Measurements from ENCODE around the gene GPS2.

Gene GPS2, protein sequence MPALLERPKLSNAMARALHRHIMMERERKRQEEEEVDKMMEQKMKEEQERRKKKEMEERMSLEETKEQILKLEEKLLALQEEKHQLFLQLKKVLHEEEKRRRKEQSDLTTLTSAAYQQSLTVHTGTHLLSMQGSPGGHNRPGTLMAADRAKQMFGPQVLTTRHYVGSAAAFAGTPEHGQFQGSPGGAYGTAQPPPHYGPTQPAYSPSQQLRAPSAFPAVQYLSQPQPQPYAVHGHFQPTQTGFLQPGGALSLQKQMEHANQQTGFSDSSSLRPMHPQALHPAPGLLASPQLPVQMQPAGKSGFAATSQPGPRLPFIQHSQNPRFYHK

GRCh38 chr17:7314719-7315569 is at the start of gene GPS2:
TSS of gene GPS2 (minus strand) at chr17:7315360. CDS start at chr17:7315052, 308 bp downstream.
- peak; percentile 96 for DNase-seq
- Mint-ChIP-seq H3K4me1 (peaks cover 53% of the 10 kb centered on the region), H3K4me3 (peak within 1 kb of the TSS; percentile 98), H3K27ac (peak within 1 kb of the TSS; percentile 90), H3K9me3 (no peaks in the 10 kb centered on the region), H3K27me3 (no peaks in the 10 kb centered on the region), H3K36me3 (ENCODE audit: low read depth) (peaks cover 50% of the 10 kb centered on the region)
- peak; percentile 78 for ATAC-seq

- no peak for ATAC-seq
- no peak overlapping the region for H3K27ac Mint-ChIP-seq
- H3K4me1 Mint-ChIP-seq, result no peaks in the 10 kb centered on the region
- no peak overlapping the region for H3K4me3 Mint-ChIP-seq
- no peak for DNase-seq
- H3K27me3 Mint-ChIP-seq, result peaks cover 2% of the 10 kb centered on the region
- H3K36me3 Mint-ChIP-seq (ENCODE audit: low read depth), result no peaks in the 10 kb centered on the region
- no peaks in the 10 kb centered on the region for H3K9me3 Mint-ChIP-seq
Measured at GRCh38 chr17:7363311-7363710, 48.2 kb upstream of the GPS2 start.

DNA sequence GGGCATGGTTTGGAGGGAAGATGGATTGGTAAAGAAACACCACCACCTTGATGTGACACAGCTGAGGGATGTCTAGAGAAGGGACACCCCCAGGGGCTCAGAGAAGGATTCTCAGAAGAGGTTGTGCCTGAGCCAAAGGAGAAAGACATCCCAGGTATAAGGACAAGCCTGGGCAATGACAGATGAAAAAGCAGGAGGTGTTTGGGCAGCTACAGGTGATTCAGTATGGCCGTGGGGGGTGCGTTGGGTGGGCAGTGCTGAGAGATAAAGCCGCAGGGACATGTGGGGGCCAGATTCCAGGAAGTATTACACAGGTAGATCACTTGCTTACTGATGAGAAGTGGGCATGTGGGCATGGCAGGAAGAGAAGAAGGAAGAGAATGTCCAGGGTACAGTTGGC is 46.7 kb upstream of the GPS2 start:
- no peaks in the 10 kb centered on the region for H3K4me1 Mint-ChIP-seq
- H3K27me3 Mint-ChIP-seq, result peaks cover 2% of the 10 kb centered on the region
- no peak overlapping the region for H3K27ac Mint-ChIP-seq
- no peaks in the 10 kb centered on the region for H3K9me3 Mint-ChIP-seq
- H3K4me3 Mint-ChIP-seq, result no peak overlapping the region
- DNase-seq (no peak), ATAC-seq (no peak)
- H3K36me3 Mint-ChIP-seq (ENCODE audit: low read depth), result no peaks in the 10 kb centered on the region

- ATAC-seq, result no peak
- H3K27me3 Mint-ChIP-seq, result peaks cover 2% of the 10 kb centered on the region
- H3K27ac Mint-ChIP-seq, result no peak overlapping the region
- H3K9me3 Mint-ChIP-seq, result no peaks in the 10 kb centered on the region
- no peak for DNase-seq
- peaks cover 23% of the 10 kb centered on the region for H3K4me1 Mint-ChIP-seq
- peaks cover 2% of the 10 kb centered on the region for H3K36me3 Mint-ChIP-seq (ENCODE audit: low read depth)
- H3K4me3 Mint-ChIP-seq, result no peak overlapping the region
Measured at GRCh38 chr17:7357381-7357780, 42.2 kb upstream of the GPS2 start.

GRCh38 chr17:7356756-7357155 is 41.6 kb upstream of the GPS2 start:
- H3K27me3 Mint-ChIP-seq, result peaks cover 2% of the 10 kb centered on the region
- peaks cover 2% of the 10 kb centered on the region for H3K36me3 Mint-ChIP-seq (ENCODE audit: low read depth)
- H3K4me1 Mint-ChIP-seq, result peaks cover 25% of the 10 kb centered on the region
- no peak for DNase-seq
- H3K4me3 Mint-ChIP-seq, result no peak overlapping the region
- no peak for ATAC-seq
- H3K27ac Mint-ChIP-seq, result no peak overlapping the region
- no peaks in the 10 kb centered on the region for H3K9me3 Mint-ChIP-seq

DNA sequence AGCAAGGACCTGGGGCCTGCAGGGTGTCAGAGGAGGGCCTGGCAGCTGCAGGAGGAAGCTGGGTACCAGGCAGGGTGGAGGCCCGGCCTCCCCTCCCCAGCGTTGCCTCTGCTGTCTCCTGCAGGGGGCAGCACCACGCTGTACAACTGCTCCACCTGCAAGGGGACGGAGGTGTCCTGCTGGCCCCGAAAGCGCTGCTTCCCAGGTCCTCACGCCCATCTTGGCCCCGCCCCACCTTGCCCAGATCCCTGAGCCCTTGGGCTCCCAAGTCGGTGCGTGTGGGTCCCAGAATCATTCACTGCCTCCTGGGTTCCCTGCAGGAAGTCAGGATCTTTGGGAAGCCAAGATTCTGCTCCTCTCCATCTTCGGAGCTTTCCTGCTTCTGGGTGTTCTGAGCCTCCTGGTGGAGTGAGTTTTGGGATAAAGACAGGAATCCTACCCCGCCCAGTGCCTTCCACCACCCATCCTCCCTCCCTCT is 41.0 kb upstream of the GPS2 start:
- no peak overlapping the region for H3K4me3 Mint-ChIP-seq
- peaks cover 5% of the 10 kb centered on the region for H3K36me3 Mint-ChIP-seq (ENCODE audit: low read depth)
- ATAC-seq (peak; percentile 77), DNase-seq (peak; percentile 91)
- peaks cover 28% of the 10 kb centered on the region for H3K4me1 Mint-ChIP-seq
- H3K27me3 Mint-ChIP-seq, result no peaks in the 10 kb centered on the region
- H3K27ac Mint-ChIP-seq, result no peak overlapping the region
- no peaks in the 10 kb centered on the region for H3K9me3 Mint-ChIP-seq

DNA sequence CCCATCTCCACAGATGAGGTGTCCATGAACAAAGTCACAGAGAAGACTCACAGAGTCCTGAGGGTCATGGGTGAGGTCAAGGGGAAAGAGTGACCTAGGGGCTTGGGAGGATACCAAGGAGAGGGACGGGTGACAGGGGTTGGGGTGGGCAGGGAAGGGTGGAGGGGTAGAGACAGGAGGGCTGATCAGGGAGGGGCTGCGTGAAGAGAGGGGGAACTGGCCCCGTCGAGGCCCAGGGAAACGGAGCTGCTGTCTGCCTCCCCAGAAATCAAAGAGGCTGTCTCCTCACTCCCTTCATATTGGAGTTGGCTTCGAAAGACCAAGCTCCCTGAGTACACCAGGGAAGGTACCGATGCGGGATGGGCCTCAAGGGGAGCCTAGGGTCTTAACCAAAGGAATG is 40.4 kb upstream of the GPS2 start:
- H3K36me3 Mint-ChIP-seq (ENCODE audit: low read depth), result peaks cover 5% of the 10 kb centered on the region
- peaks cover 33% of the 10 kb centered on the region for H3K4me1 Mint-ChIP-seq
- H3K9me3 Mint-ChIP-seq, result no peaks in the 10 kb centered on the region
- DNase-seq, result no peak
- no peak overlapping the region for H3K4me3 Mint-ChIP-seq
- H3K27me3 Mint-ChIP-seq, result no peaks in the 10 kb centered on the region
- no peak overlapping the region for H3K27ac Mint-ChIP-seq
- no peak for ATAC-seq

GRCh38 chr17:7355053-7355452 is 39.9 kb upstream of the GPS2 start, which contains the start of gene TMEM95:
TSS of gene TMEM95 (plus strand) at chr17:7355156. CDS start at chr17:7355205, 49 bp downstream.
- Mint-ChIP-seq H3K9me3 (no peaks in the 10 kb centered on the region), H3K4me1 (peaks cover 37% of the 10 kb centered on the region), H3K36me3 (ENCODE audit: low read depth) (peaks cover 5% of the 10 kb centered on the region), H3K4me3 (no peak within 1 kb of the TSS), H3K27me3 (no peaks in the 10 kb centered on the region), H3K27ac (peak within 1 kb of the TSS; percentile 38)
- DNase-seq, result no peak
- no peak for ATAC-seq

DNA sequence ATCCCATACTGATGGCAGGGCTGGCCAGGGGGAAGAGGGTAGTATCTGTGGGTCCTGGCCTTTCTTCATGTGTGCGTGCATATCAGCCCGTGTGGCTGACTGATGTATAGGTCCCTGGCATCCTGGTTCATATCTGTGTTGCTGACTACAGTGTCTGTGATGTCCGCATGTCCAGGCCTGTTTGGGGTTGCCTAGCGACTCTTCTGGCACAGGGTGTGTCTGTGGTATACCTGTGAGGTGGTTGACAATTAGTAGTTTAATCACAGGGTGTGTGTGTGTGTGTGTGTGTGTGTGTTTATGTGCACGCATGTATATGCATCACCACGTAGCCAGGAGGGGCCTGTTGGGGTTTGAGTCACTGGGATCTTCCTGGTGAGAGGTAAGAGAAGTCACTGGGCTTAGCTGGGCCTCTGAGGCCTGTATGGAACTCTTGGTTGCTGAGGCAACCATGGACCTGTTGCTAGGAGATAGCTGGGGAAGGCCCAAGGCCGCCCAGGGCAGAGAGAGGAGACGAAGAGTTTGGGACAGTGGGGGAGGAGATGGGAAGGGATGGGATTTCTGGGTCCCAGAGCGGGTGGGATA is 39.2 kb upstream of the GPS2 start:
- H3K4me3 Mint-ChIP-seq, result no peak overlapping the region
- DNase-seq (peak; percentile 33), ATAC-seq (peak; percentile 9)
- peak overlapping the region; percentile 38 for H3K27ac Mint-ChIP-seq
- peaks cover 41% of the 10 kb centered on the region for H3K4me1 Mint-ChIP-seq
- H3K36me3 Mint-ChIP-seq (ENCODE audit: low read depth), result peaks cover 8% of the 10 kb centered on the region
- no peaks in the 10 kb centered on the region for H3K27me3 Mint-ChIP-seq
- no peaks in the 10 kb centered on the region for H3K9me3 Mint-ChIP-seq

- no peaks in the 10 kb centered on the region for H3K27me3 Mint-ChIP-seq
- H3K4me3 Mint-ChIP-seq, result peak overlapping the region; percentile 82
- DNase-seq, result no peak
- no peaks in the 10 kb centered on the region for H3K9me3 Mint-ChIP-seq
- peaks cover 9% of the 10 kb centered on the region for H3K36me3 Mint-ChIP-seq (ENCODE audit: low read depth)
- peak overlapping the region; percentile 78 for H3K27ac Mint-ChIP-seq
- peaks cover 43% of the 10 kb centered on the region for H3K4me1 Mint-ChIP-seq
- ATAC-seq, result no peak
Measured at GRCh38 chr17:7352910-7353635, 37.9 kb upstream of the GPS2 start.

DNA sequence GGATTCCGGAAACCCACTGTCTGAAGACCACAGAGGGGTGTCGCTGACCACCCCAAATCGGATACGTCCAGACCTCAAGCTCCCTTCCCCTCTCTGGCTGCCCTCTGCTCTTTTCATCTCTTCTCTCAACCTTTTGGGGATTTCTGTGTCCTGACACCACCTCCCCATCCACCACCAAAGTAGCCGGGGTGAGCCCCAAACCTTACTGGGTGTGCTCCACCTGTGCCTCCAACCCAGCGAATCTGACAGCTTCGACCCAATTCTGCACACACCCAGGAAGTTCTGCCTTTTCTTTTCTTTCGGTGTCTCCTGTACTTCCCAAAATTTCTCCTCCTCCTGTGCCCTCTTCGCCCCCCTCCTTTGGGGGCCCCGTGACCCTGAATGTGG is 37.3 kb upstream of the GPS2 start:
- no peak for DNase-seq
- H3K36me3 Mint-ChIP-seq (ENCODE audit: low read depth), result peaks cover 12% of the 10 kb centered on the region
- no peak for ATAC-seq
- peak overlapping the region; percentile 78 for H3K27ac Mint-ChIP-seq
- peak overlapping the region; percentile 82 for H3K4me3 Mint-ChIP-seq
- H3K27me3 Mint-ChIP-seq, result no peaks in the 10 kb centered on the region
- H3K9me3 Mint-ChIP-seq, result no peaks in the 10 kb centered on the region
- H3K4me1 Mint-ChIP-seq, result peaks cover 43% of the 10 kb centered on the region

DNA sequence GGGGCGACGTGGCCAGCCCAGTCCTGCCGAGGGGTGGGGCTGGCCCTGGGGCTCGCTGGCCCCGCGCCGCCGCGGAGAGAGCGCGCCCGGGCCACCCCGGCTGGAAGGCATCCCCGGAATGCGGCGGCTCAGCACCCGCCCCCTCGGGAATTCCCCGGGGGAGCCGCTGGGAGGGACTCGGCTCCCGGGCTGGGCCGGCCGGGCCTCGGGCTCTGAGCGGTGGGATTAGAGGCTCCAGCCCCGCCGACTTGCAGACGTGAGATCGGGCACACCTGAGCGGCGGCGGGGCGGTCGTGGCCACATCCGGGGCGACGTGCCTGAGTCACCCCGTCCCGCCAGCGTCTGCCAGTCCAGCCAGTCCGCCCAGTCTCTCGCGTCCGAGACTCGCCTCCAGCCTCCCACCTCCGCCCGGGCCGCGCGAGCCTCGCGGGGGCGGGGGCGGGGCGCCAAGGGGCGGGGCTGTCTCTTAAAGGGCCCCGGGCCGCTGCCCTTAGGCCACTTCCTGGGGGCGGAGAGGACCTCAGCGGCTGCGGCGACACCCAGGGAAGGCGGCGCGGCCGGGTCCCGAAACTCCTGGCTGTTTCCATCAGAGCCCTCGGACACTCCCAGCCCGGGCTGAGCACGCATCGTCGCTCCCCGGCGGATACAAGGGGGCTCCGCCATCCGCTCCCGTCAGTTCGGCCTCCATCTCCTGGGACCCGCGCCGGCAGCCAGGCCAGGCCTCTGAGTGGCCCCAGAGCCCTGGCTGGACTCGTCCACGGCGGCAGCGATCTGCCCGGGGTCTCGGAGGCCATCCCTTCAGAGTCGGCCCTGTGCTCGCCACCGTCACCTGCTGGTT is 36.7 kb upstream of the GPS2 start, which contains the start of gene KCTD11:
TSS of gene KCTD11 (plus strand) at position 498 of the 838 bp plus-strand sequence.
- Mint-ChIP-seq H3K27ac (peak within 1 kb of the TSS; percentile 78), H3K9me3 (no peaks in the 10 kb centered on the region), H3K36me3 (ENCODE audit: low read depth) (peaks cover 12% of the 10 kb centered on the region)

DNA sequence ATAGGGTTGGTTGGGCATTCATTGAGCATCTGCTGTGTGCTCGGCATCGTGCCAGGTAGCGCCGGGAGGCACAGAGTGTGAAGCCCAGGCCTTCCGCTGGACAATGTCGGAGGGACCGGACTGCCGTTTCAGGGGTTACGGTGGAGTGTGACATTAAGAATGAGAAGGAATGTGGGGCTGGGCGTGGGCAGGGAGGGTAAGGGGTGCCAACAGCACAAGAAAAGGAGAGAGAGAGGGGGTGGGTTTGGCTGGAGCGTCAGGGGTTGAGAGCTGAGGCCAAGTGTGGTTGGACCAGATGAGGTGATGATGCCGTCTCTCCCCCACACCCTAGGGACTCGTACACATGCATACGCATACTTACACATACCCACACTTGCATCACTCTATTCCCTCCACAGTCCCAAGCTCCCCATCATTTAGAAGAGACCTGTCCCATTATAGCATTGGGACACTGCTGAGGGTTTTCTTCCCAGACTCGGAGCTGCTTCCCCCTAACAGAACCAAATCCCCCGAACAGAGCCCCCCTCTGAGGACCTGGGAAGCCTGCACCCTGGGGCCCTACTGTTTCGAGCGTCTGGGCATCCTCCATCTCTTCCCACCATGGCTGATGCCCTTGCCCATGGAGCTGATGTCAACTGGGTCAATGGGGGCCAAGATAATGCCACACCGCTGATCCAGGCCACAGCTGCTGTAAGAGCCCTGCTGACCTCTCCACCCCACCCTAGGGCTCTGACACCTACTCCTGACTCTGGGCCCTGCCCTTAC is 33.5 kb upstream of the GPS2 start:
- Mint-ChIP-seq H3K27ac (no peak overlapping the region), H3K9me3 (no peaks in the 10 kb centered on the region), H3K4me1 (peaks cover 29% of the 10 kb centered on the region), H3K27me3 (no peaks in the 10 kb centered on the region), H3K4me3 (no peak overlapping the region), H3K36me3 (ENCODE audit: low read depth) (peaks cover 12% of the 10 kb centered on the region)
- no peak for DNase-seq
- ATAC-seq, result no peak

More for the DNA sequence above, 36.7 kb upstream of the GPS2 start, which contains the start of gene KCTD11:
- peak; percentile 87 for DNase-seq
- H3K4me3 Mint-ChIP-seq, result peak within 1 kb of the TSS; percentile 82
- peaks cover 43% of the 10 kb centered on the region for H3K4me1 Mint-ChIP-seq
- ATAC-seq, result peak; percentile 55
- no peaks in the 10 kb centered on the region for H3K27me3 Mint-ChIP-seq

Measured in activated naive CD8-positive, alpha-beta T cell treated with anti-CD3 and anti-CD28 coated beads, Interleukin-2, amount 50 U/mL, for 24 hours (primary cell).